CD14-positive monocyte (primary cell): ENCODE results near the gene HDAC7. TPM values are rescaled to one million over a fixed set of nuclear protein-coding genes. Genes with fewer than 3 reads are reported as not detected.

Source experiments
- DNase-seq, 3 donors: peaks; one replicate each; pipeline ENCODE4 v3.0.0-alpha.2; 2011 to 2022
- H2AFZ ChIP-seq: 2 replicates; pipeline ENCODE4 v1.6.0; 2012; ENCODE audit warnings: mild to moderate bottlenecking, low read depth, low read length, inconsistent platforms; ENCODE audit not compliant: insufficient read depth, poor library complexity, severe bottlenecking
- H3K27ac ChIP-seq, 2 donors: 1 replicate in 1 of 2; 2 replicates in 1 of 2; pipeline ENCODE4 v1.5.1; 2012 to 2013; ENCODE audit warnings: low read length in 2 of 2, control low read depth in 1 of 2, inconsistent platforms in 1 of 2, low read depth in 1 of 2, mild to moderate bottlenecking in 1 of 2
- H3K27me3 ChIP-seq, 2 donors: one replicate each; pipeline versions ENCODE4 v1.6.0 to v1.6.1; 2011 to 2013; ENCODE audit warnings: low read length in 2 of 2; ENCODE audit not compliant: control insufficient read depth in 2 of 2, insufficient read depth in 2 of 2
- H3K36me3 ChIP-seq, 2 donors: replicated peaks in 1 of 2; 1 replicate in 1 of 2; 2 replicates in 1 of 2; pipeline versions ENCODE4 v1.5.1 to v1.6.1; 2012 to 2013; ENCODE audit warnings: low read length in 2 of 2, control low read depth in 1 of 2, inconsistent platforms in 1 of 2, mild to moderate bottlenecking in 1 of 2; ENCODE audit not compliant: insufficient read depth in 2 of 2, control insufficient read depth in 1 of 2
- H3K4me1 ChIP-seq, 2 donors: 1 replicate in 1 of 2; 2 replicates in 1 of 2; pipeline versions ENCODE4 v1.5.1 to v1.6.1; 2012 to 2013; ENCODE audit warnings: low read length in 2 of 2, control low read depth in 1 of 2, inconsistent platforms in 1 of 2, mild to moderate bottlenecking in 1 of 2, moderate library complexity in 1 of 2; ENCODE audit not compliant: insufficient read depth in 2 of 2, control insufficient read depth in 1 of 2
- H3K4me2 ChIP-seq: replicated peaks from 2 replicates; pipeline ENCODE3; 2012; ENCODE audit warnings: low read length, moderate library complexity, mild to moderate bottlenecking; ENCODE audit not compliant: poor library complexity, severe bottlenecking; ENCODE audit errors: extremely low read depth
- H3K4me3 ChIP-seq, 3 experiments: fragments of 200-600 bp in 1 of 3; sonication (generic) in 1 of 3; replicated peaks in 1 of 3; 1 replicate in 2 of 3; 2 replicates in 1 of 3; pipeline ENCODE4 v1.5.1; 2011 to 2013; ENCODE audit warnings: low read length in 3 of 3, mild to moderate bottlenecking in 3 of 3, control low read depth in 2 of 3, low read depth in 2 of 3, inconsistent platforms in 1 of 3, moderate library complexity in 1 of 3
- H3K79me2 ChIP-seq: 2 replicates; pipeline ENCODE4 v1.6.0; 2012; ENCODE audit warnings: mild to moderate bottlenecking, control low read depth, inconsistent platforms, low read length, moderate library complexity; ENCODE audit not compliant: insufficient read depth
- H3K9ac ChIP-seq: 2 replicates; pipeline ENCODE4 v1.6.0; 2017; ENCODE audit warnings: low read length, mild to moderate bottlenecking; ENCODE audit not compliant: insufficient read depth, poor library complexity, severe bottlenecking
- H3K9me3 ChIP-seq, 2 donors: replicated peaks in 1 of 2; 1 replicate in 1 of 2; 2 replicates in 1 of 2; pipeline versions ENCODE4 v1.5.1 to v1.6.1; 2012 to 2013; ENCODE audit warnings: low read length in 2 of 2, control low read depth in 1 of 2; ENCODE audit not compliant: control insufficient read depth in 1 of 2, insufficient read depth in 1 of 2
- H4K20me1 ChIP-seq: 2 replicates; pipeline ENCODE4 v1.6.0; 2012; ENCODE audit warnings: mild to moderate bottlenecking, low read length, control low read depth, moderate library complexity; ENCODE audit not compliant: insufficient read depth
- H3K27ac Mint-ChIP-seq, 7 donors: one replicate each; pipeline ENCODE4 v1.8.0; 2020; ENCODE audit warnings: mild to moderate bottlenecking in 7 of 7, mixed read lengths in 7 of 7, moderate library complexity in 6 of 7, inconsistent platforms in 2 of 7
- H3K27me3 Mint-ChIP-seq, 3 donors: one replicate each; pipeline ENCODE4 v1.8.0; 2021 to 2022; ENCODE audit warnings: low read depth in 3 of 3, mild to moderate bottlenecking in 3 of 3, mixed read lengths in 3 of 3, moderate library complexity in 3 of 3, inconsistent platforms in 1 of 3
- H3K36me3 Mint-ChIP-seq, 2 donors: one replicate each; pipeline ENCODE4 v1.8.0; 2020; ENCODE audit warnings: mixed read lengths in 2 of 2, inconsistent platforms in 1 of 2, mild to moderate bottlenecking in 1 of 2
- H3K4me1 Mint-ChIP-seq: one replicate; pipeline ENCODE4 v1.8.0; 2020; ENCODE audit warnings: mild to moderate bottlenecking, mixed read lengths
- H3K4me3 Mint-ChIP-seq, 2 donors: one replicate each; pipeline ENCODE4 v1.8.0; 2020; ENCODE audit warnings: mild to moderate bottlenecking in 2 of 2, mixed read lengths in 2 of 2, moderate library complexity in 1 of 2
- H3K9me3 Mint-ChIP-seq, 7 donors: one replicate each; pipeline ENCODE4 v1.8.0; 2020 to 2022; ENCODE audit warnings: mixed read lengths in 7 of 7, mild to moderate bottlenecking in 6 of 7, moderate library complexity in 6 of 7, inconsistent platforms in 2 of 7
- CTCF ChIP-seq: fragments of 200-600 bp; IDR thresholded peaks from one replicate; pipeline ENCODE4 v1.8.0; 2022; ENCODE audit warnings: antibody characterized with exemption, mild to moderate bottlenecking
- WGBS: methylation state at CpG from one replicate; pipeline ENCODE4 v1.1.5; 2013; ENCODE audit warnings: missing lambda C conversion rate; ENCODE audit not compliant: insufficient coverage; 5-methylcytosine and 5-hydroxymethylcytosine counted together
- intact Hi-C, 2 donors: fragments of 100-400 bp; cut with micrococcal nuclease; formaldehyde crosslinking; loops; one replicate each; pipeline versions ENCODE4 v1.15.0 to v1.15.1; 2023
- polyA plus RNA-seq, 3 donors: library from polyadenylated mRNA; depleted of rRNA in 1 of 3; unstranded in 2 of 3; stranded (reverse) in 1 of 3; fragments of 300-500 nt in 2 of 3; fragments of >200 nt in 1 of 3; fragmentation: Illumina TruSeq in 2 of 3; gene quantifications; 1 replicate in 2 of 3; 2 replicates in 1 of 3; pipeline ENCODE4 v1.2.3, GENCODE V29; 2012 to 2021

The HDAC7 gene
- polyA plus RNA-seq, 3 donors, result 5.9 to 79.2 (median 8.4) TPM

GRCh38 chr12:47841910-47842309, 22.2 kb upstream of the HDAC7 start:
- H3K27ac ChIP-seq, result no peak overlapping the region
- no peaks in the 10 kb centered on the region for H3K27me3 ChIP-seq
- H3K27me3 Mint-ChIP-seq, result peaks cover 2 to 7% (median 5%) of the 10 kb centered on the region in 3 donors
- no peak overlapping the region for H3K9ac ChIP-seq
- peaks cover 32 to 44% of the 10 kb centered on the region in 2 donors for H3K36me3 ChIP-seq
- intact Hi-C loops, result no loop called here
- no peaks in the 10 kb centered on the region for H4K20me1 ChIP-seq
- H2AFZ ChIP-seq, result no peak overlapping the region
- peak overlapping the region in 2 of 7 donors; percentile 8 to 74 for H3K27ac Mint-ChIP-seq
- peaks cover 39 to 42% of the 10 kb centered on the region in 2 donors for H3K36me3 Mint-ChIP-seq
- no peaks in the 10 kb centered on the region for H3K79me2 ChIP-seq
- H3K4me1 ChIP-seq, result no peaks in the 10 kb centered on the region
- no peak for TF ChIP-seq CTCF
- no peaks in the 10 kb centered on the region for H3K9me3 ChIP-seq
- H3K4me3 ChIP-seq, result no peak overlapping the region
- DNase-seq, result no peak
- no peaks in the 10 kb centered on the region for H3K9me3 Mint-ChIP-seq
- 88% methylated on average over 2 of the region's 4 CpGs for WGBS
- no peak overlapping the region for H3K4me2 ChIP-seq
- H3K4me1 Mint-ChIP-seq, result peaks cover 5% of the 10 kb centered on the region
- no peak overlapping the region for H3K4me3 Mint-ChIP-seq

DNA sequence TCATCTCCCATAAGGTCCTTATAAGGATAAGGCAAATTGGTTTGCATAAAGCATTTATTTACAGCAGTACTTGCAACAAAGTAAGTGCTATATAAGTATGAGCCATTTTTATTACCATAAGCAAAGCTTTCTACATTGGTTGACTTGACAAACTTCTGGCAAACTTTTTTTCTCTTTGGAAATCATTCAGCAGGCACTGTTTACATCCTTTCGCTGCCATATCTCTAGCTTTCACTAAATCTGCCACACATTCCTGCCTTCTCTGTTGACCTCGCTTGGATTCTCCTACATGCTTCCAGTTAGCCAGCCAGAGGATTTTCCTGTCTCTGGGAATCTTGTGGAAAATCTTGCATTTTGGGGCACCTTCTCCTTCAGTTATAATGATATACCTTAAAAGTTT, 21.8 kb upstream of the HDAC7 start:
- Histone ChIP-seq H3K4me1 (no peaks in the 10 kb centered on the region), H3K9ac (no peak overlapping the region), H3K4me3 (no peak overlapping the region), H3K79me2 (no peaks in the 10 kb centered on the region), H3K9me3 (no peaks in the 10 kb centered on the region), H3K27me3 (no peaks in the 10 kb centered on the region), H3K4me2 (no peak overlapping the region), H3K36me3 (peaks cover 28 to 39% of the 10 kb centered on the region in 2 donors), H4K20me1 (no peaks in the 10 kb centered on the region), H3K27ac (no peak overlapping the region), H2AFZ (no peak overlapping the region)
- Mint-ChIP-seq H3K4me3 (no peak overlapping the region), H3K36me3 (peaks cover 35 to 38% of the 10 kb centered on the region in 2 donors), H3K4me1 (peaks cover 5% of the 10 kb centered on the region), H3K9me3 (no peaks in the 10 kb centered on the region), H3K27me3 (peaks cover 2 to 7% (median 5%) of the 10 kb centered on the region in 3 donors), H3K27ac (no peak overlapping the region)
- no peak for DNase-seq
- WGBS, result no CpG with 5 or more reads among the region's 2 CpGs
- intact Hi-C loops, result no loop called here
- no peak for TF ChIP-seq CTCF
